WTC11 (cell line): ENCODE data around the gene PODN. TPM values are rescaled to one million over a fixed set of nuclear protein-coding genes. Genes with fewer than 3 reads are reported as not detected.

Source experiments
- ATAC-seq: fragments of 200-7000 bp; cut with Tn5 transposase; 2 replicates; pipeline ENCODE4 v1.10.0; 2021; ENCODE audit warnings: mild to moderate bottlenecking, moderate library complexity
- CTCF ChIA-PET: fragments of 300-600 bp; sonication (Branson Sonifier 250); formaldehyde crosslinking; loops from one replicate; lab custom pipeline; 2021; ENCODE audit warnings: antibody characterized with exemption; lab: Charles Lee
- POLR2A ChIA-PET: fragments of 350-600 bp; sonication (Branson Sonifier 250); formaldehyde crosslinking; loops from one replicate; lab custom pipeline; 2021; ENCODE audit warnings: antibody characterized with exemption; lab: Charles Lee
- DNase-seq: peaks from one replicate; pipeline ENCODE4 v3.0.0; 2021; ENCODE audit warnings: low spot score
- H3K27ac Mint-ChIP-seq: 2 replicates; pipeline ENCODE4 v1.8.0; 2021; ENCODE audit warnings: mixed read lengths
- H3K27me3 Mint-ChIP-seq: 2 replicates; pipeline ENCODE4 v1.8.0; 2021; ENCODE audit warnings: low read depth, mild to moderate bottlenecking, moderate library complexity, mixed read lengths
- H3K36me3 Mint-ChIP-seq: 2 replicates; pipeline ENCODE4 v1.8.0; 2021; ENCODE audit warnings: mixed read lengths
- H3K4me1 Mint-ChIP-seq: 2 replicates; pipeline ENCODE4 v1.8.0; 2022; ENCODE audit warnings: mixed read lengths
- H3K4me3 Mint-ChIP-seq: 2 replicates; pipeline ENCODE4 v1.8.0; 2021; ENCODE audit warnings: mild to moderate bottlenecking, moderate library complexity, mixed read lengths
- H3K9me3 Mint-ChIP-seq: 2 replicates; pipeline ENCODE4 v1.8.0; 2021; ENCODE audit warnings: mixed read lengths
- ARID4B ChIP-seq: sonication (generic); formaldehyde crosslinking; IDR thresholded peaks from 2 replicates; pipeline ENCODE4 v1.8.0; 2023; ENCODE audit warnings: missing genetic modification reagents, mild to moderate bottlenecking, borderline replicate concordance
- ATF1 ChIP-seq: sonication (generic); formaldehyde crosslinking; IDR thresholded peaks from 2 replicates; pipeline ENCODE4 v1.8.1; 2023; ENCODE audit warnings: mild to moderate bottlenecking, moderate library complexity, missing genetic modification reagents
- ATF3 ChIP-seq: sonication (generic); formaldehyde crosslinking; conservative IDR thresholded peaks from 2 replicates; pipeline ENCODE4 v1.8.1; 2022; ENCODE audit warnings: mild to moderate bottlenecking, missing genetic modification reagents
- ATF6 ChIP-seq: sonication (generic); formaldehyde crosslinking; IDR thresholded peaks from 2 replicates; pipeline ENCODE4 v1.8.1; 2023; ENCODE audit warnings: mild to moderate bottlenecking, missing genetic modification reagents
- ERG ChIP-seq: fragments of 250-450 bp; sonication (Bioruptor Pico); IDR thresholded peaks from 2 replicates; pipeline ENCODE4 v1.8.0; 2021; ENCODE audit warnings: mild to moderate bottlenecking
- GABPB1 ChIP-seq: sonication (generic); formaldehyde crosslinking; IDR thresholded peaks from 2 replicates; pipeline ENCODE4 v1.8.1; 2023; ENCODE audit warnings: mild to moderate bottlenecking, missing genetic modification reagents
- GTF2I ChIP-seq: fragments of 250-450 bp; sonication (Bioruptor Pico); conservative IDR thresholded peaks from 2 replicates; pipeline ENCODE4 v1.4.0; 2021; ENCODE audit warnings: mild to moderate bottlenecking
- JAZF1 ChIP-seq: fragments of 250-450 bp; sonication (Bioruptor Pico); IDR thresholded peaks from 2 replicates; pipeline ENCODE4 v1.9.0; 2021; ENCODE audit warnings: moderate library complexity, mild to moderate bottlenecking, inconsistent platforms
- NFATC4 ChIP-seq: fragments of 250-450 bp; sonication (Bioruptor Pico); IDR thresholded peaks from 2 replicates; pipeline ENCODE4 v1.9.0; 2021; ENCODE audit warnings: mild to moderate bottlenecking
- NFYB ChIP-seq: sonication (generic); formaldehyde crosslinking; conservative IDR thresholded peaks from 2 replicates; pipeline ENCODE4 v1.8.0; 2022; ENCODE audit warnings: low read depth, missing genetic modification reagents
- PRDM15 ChIP-seq: sonication (generic); formaldehyde crosslinking; IDR thresholded peaks from 2 replicates; pipeline ENCODE4 v1.8.0; 2022; ENCODE audit warnings: missing genetic modification reagents
- TEAD1 ChIP-seq: sonication (generic); formaldehyde crosslinking; IDR thresholded peaks from 2 replicates; pipeline ENCODE4 v1.8.0; 2022; ENCODE audit warnings: mild to moderate bottlenecking, missing genetic modification reagents
- TP53 ChIP-seq: sonication (generic); formaldehyde crosslinking; IDR thresholded peaks from 2 replicates; pipeline ENCODE4 v1.8.1; 2023; ENCODE audit warnings: mild to moderate bottlenecking, missing genetic modification reagents
- ZBTB21 ChIP-seq: sonication (generic); formaldehyde crosslinking; IDR thresholded peaks from 2 replicates; pipeline ENCODE4 v1.8.1; 2023; ENCODE audit warnings: mild to moderate bottlenecking, missing genetic modification reagents, borderline replicate concordance
- total RNA-seq: library from RNA; stranded (reverse); gene quantifications from 3 replicates; pipeline ENCODE4 v1.2.3, GENCODE V29; 2021

PODN gene
- total RNA-seq, 1 experiment from 2014 or later = 0.48 TPM

GRCh38 chr1:53126495-53126894 lies 64.5 kb downstream of the PODN start (continued):
- no peak for TF ChIP-seq ERG (CRISPR knock-in tag)
- no peak for TF ChIP-seq ZBTB21
- no peak for TF ChIP-seq NFATC4

GRCh38 chr1:53127546-53127945 lies 65.5 kb downstream of the PODN start:
- no peak overlapping the region for H3K27ac Mint-ChIP-seq
- H3K4me3 Mint-ChIP-seq = no peak overlapping the region
- no peaks in the 10 kb centered on the region for H3K27me3 Mint-ChIP-seq
- ATAC-seq = no peak
- H3K4me1 Mint-ChIP-seq = no peaks in the 10 kb centered on the region
- no peaks in the 10 kb centered on the region for H3K36me3 Mint-ChIP-seq
- peaks cover 4% of the 10 kb centered on the region; the same call in 1 of the 2 replicates for H3K9me3 Mint-ChIP-seq
- CTCF ChIA-PET = interaction anchor here (0.6 to 0.9 kb wide), 2 partner anchors 42 to 44 kb away, joined by 3 read pairs; no protein-coding TSS in a partner anchor
- TF ChIP-seq ATF1 (CRISPR knock-in tag) (no peak), GABPB1 (no peak), ATF6 (CRISPR knock-in tag) (no peak), TP53 (no peak), TEAD1 (no peak), NFYB (CRISPR knock-in tag) (no peak)
- TF ChIP-seq, all 79 proteins: peak for 0
- POLR2A ChIA-PET = no interaction called here
- no peak for DNase-seq

- Mint-ChIP-seq H3K36me3 (no peaks in the 10 kb centered on the region), H3K9me3 (peaks cover 4% of the 10 kb centered on the region; the same call in 1 of the 2 replicates), H3K27me3 (peaks cover 2% of the 10 kb centered on the region; the same call in 1 of the 2 replicates)
- TF ChIP-seq PRDM15 (CRISPR knock-in tag) (no peak), GTF2I (no peak), ATF3 (CRISPR knock-in tag) (no peak), JAZF1 (CRISPR knock-in tag) (no peak), ARID4B (CRISPR knock-in tag) (no peak)
- TF ChIP-seq, all 79 proteins: peak for 0
- no peak for ATAC-seq
- CTCF ChIA-PET = interaction anchor here (1.1 kb wide), 1 partner anchor 54 kb away, joined by 3 read pairs; no protein-coding TSS in a partner anchor
- Mint-ChIP-seq H3K27ac (no peak overlapping the region), H3K4me3 (no peak overlapping the region), H3K4me1 (no peaks in the 10 kb centered on the region)
- POLR2A ChIA-PET = no interaction called here
- peak; percentile 2 for DNase-seq
Observed at GRCh38 chr1:53128401-53128800, 66.4 kb downstream of the PODN start.
